Measurements from ENCODE around the gene ADGRG1. TPM values are rescaled to one million over a fixed set of nuclear protein-coding genes. Genes with fewer than 3 reads are reported as not detected.
"Not testable (repeated sequence)": the region's sequence is repeated elsewhere in the genome, so short reads cannot be mapped to it uniquely, and the experiment has no call there.

The ADGRG1 gene
- total RNA-seq, 1 donor from 2014 or later, result 97.7 TPM

DNA sequence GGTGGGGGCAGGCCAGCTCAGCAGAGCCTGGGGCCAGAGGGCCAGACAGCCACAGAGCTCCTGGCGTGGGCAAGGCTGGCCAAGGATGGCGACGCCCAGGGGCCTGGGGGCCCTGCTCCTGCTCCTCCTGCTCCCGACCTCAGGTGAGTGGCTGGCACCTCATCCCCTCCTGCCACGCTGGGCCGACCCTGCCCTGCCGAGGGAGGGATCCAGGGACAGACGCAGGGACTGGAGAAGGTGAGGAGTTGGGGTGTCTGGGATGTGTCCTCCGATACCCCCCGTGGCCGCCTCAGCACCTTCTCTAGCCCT is 39.8 kb downstream of the ADGRG1 start, which contains the start of gene ADGRG3:
Gene ADGRG3 (plus strand): TSS at position 44 of the 309 bp plus-strand sequence. CDS start 42 bp downstream, at position 86.
- DNase-seq (ENCODE audit: extremely low spot score in 2 of 2), result no peak
- H3K27me3 ChIP-seq, result no peaks in the 10 kb centered on the region
- H3K36me3 ChIP-seq, result no peaks in the 10 kb centered on the region
- TF ChIP-seq CTCF (IDR thresholded peaks at IDR 0.05), result no peak
- no peak for TF ChIP-seq POLR2AphosphoS5 (IDR thresholded peaks at IDR 0.05; ENCODE audit: insufficient read depth in 1 of 2, low read depth in 1 of 2)
- TF ChIP-seq POLR2A (IDR thresholded peaks at IDR 0.05), result no peak
- H3K9me3 ChIP-seq, result no peaks in the 10 kb centered on the region
- H3K27ac ChIP-seq, result no peak within 1 kb of the TSS
- no peaks in the 10 kb centered on the region for H3K4me1 ChIP-seq
- H3K4me3 ChIP-seq, result no peak within 1 kb of the TSS
- intact Hi-C loops (cut with DNase I), result no loop called here

DNA sequence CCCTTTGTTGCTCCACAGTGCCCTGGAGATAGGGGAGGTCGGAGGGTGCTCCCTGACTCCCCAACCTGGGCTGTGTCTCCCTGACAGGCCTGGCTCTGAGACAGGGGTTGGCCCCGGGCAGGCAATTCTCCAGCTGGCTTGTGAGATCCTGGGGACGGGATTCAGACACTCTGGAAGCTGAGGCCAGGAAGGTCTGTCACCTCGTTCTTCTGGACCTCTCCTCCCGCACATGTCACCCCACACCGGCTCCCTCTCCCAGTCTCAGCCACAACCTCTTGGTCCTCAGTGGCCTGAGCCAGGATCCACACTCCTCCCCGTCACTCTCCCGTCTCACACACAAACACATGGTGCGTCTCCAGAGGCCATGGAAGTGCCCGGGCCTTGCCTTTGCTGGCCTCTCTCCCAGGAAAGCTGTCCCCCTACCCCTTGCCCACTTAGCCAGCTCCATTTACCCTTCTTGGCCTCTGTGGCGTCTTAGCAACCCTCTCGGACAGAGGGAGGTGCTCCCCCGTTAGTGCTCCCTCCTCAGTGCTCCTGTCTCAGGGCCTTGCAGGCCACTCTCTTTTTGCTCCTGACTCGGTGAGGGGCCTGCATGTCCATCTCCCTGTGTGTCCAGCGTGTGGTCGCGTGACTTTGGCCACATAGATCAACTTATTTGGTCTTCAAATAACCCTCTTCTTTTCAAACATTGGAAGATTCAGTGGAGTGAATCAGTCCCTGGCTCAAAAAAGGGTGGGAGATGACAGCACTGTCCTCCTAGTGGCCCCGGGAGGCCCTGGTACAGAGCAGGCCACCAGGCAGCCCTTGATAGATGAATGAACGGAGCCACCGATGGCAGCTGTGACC is 40.4 kb downstream of the ADGRG1 start:
- Histone ChIP-seq H3K4me3 (no peak overlapping the region), H3K27ac (no peak overlapping the region), H3K9me3 (no peaks in the 10 kb centered on the region), H3K36me3 (no peaks in the 10 kb centered on the region), H3K27me3 (no peaks in the 10 kb centered on the region), H3K4me1 (no peaks in the 10 kb centered on the region)
- TF ChIP-seq POLR2A (IDR thresholded peaks at IDR 0.05), result no peak
- TF ChIP-seq CTCF (IDR thresholded peaks at IDR 0.05), result no peak
- TF ChIP-seq POLR2AphosphoS5 (IDR thresholded peaks at IDR 0.05; ENCODE audit: insufficient read depth in 1 of 2, low read depth in 1 of 2), result no peak
- intact Hi-C loops (cut with DNase I), result no loop called here
- DNase-seq (ENCODE audit: extremely low spot score in 2 of 2), result no peak

DNA sequence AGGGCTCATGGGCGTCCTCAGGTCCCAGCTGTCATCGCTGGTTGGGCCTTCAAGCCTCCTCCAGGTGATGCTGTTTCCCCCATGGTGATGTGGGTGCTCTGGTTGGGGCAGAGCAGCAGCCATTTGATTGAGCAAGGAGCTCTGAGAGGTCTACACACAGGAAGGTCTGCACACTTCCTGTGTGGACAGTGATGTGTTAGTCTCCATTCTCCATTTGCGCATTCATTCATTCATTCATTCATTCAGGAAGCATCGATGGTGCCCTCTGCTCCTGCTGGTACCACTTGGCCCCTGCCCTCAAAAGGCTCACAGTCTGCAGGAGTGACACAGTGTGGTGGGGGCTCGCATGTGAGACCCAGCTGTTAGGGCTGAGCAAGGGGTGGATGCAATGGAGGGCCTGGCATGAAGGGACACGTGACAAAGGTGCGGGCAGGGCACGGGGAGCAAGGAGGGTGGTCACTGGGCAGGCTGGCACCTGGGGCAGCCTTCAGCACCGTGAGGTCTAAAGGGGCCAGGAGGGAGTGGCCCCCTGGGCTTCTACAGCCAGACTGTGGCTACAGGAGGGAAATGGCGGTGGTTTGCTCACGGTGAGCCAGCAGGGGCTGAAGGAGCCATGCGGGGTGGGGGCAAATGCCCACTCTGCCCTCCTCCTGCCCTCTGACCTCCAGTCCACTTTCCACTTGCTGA is 41.2 kb downstream of the ADGRG1 start:
- H3K9me3 ChIP-seq, result no peaks in the 10 kb centered on the region
- H3K36me3 ChIP-seq, result no peaks in the 10 kb centered on the region
- no peak overlapping the region for H3K27ac ChIP-seq
- intact Hi-C loops (cut with DNase I), result no loop called here
- no peaks in the 10 kb centered on the region for H3K4me1 ChIP-seq
- no peak overlapping the region for H3K4me3 ChIP-seq
- DNase-seq (ENCODE audit: extremely low spot score in 2 of 2), result no peak
- TF ChIP-seq POLR2AphosphoS5 (IDR thresholded peaks at IDR 0.05; ENCODE audit: insufficient read depth in 1 of 2, low read depth in 1 of 2), result no peak
- no peak for TF ChIP-seq POLR2A (IDR thresholded peaks at IDR 0.05)
- TF ChIP-seq CTCF (IDR thresholded peaks at IDR 0.05), result no peak
- H3K27me3 ChIP-seq, result no peaks in the 10 kb centered on the region

DNA sequence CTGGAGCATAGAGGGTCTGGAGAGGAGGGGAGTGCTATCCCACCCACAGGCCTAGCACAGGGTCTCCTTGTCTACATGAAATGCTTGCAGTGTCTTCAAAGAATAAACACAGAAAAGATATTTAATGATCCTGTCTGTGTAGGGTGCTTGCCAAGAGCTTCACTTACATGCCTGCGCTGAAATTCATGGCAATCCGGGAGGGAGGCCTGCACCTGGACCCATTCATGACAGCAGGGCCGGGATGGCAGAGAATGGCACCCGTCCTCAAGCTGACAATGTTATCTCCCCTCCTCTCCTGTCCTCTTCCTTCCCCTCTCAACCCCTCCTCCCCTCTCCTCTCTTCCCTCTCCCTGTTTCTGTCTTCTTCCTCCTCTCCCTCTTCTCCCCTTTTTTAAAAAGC is 41.8 kb downstream of the ADGRG1 start:
- Histone ChIP-seq H3K4me1 (no peaks in the 10 kb centered on the region), H3K27ac (no peak overlapping the region), H3K36me3 (no peaks in the 10 kb centered on the region), H3K27me3 (no peaks in the 10 kb centered on the region), H3K4me3 (no peak overlapping the region), H3K9me3 (no peaks in the 10 kb centered on the region)
- no peak for DNase-seq (ENCODE audit: extremely low spot score in 2 of 2)
- intact Hi-C loops (cut with DNase I), result no loop called here
- TF ChIP-seq POLR2AphosphoS5 (IDR thresholded peaks at IDR 0.05; ENCODE audit: insufficient read depth in 1 of 2, low read depth in 1 of 2), result no peak
- no peak for TF ChIP-seq CTCF (IDR thresholded peaks at IDR 0.05)
- no peak for TF ChIP-seq POLR2A (IDR thresholded peaks at IDR 0.05)

DNA sequence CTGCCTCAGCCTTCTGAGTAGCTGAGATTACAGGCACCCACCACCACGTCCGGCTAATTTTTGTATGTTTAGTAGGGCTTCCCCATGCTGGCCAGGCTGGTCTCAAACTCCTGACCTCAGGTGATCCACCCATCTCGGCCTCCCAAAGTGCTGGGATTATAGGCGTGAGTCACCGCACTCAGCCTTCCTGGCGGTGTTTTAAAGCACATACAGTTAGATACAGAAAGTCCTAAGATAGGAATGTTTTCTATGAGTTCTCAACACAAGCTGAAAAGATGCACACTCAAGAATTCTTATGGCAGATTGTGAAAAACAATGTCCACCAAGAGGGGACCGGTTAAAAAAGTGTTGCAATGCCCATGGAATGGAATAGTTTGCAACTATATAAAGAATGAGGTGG is 43.0 kb downstream of the ADGRG1 start:
- H3K36me3 ChIP-seq; H3K9me3 ChIP-seq; H3K27ac ChIP-seq; intact Hi-C loops (cut with DNase I); H3K4me3 ChIP-seq; H3K27me3 ChIP-seq; DNase-seq (ENCODE audit: extremely low spot score in 2 of 2); H3K4me1 ChIP-seq: not testable (repeated sequence)
- TF ChIP-seq POLR2AphosphoS5 (IDR thresholded peaks at IDR 0.05; ENCODE audit: insufficient read depth in 1 of 2, low read depth in 1 of 2), result peak in 1 of 2 donors; percentile 17

Data from vagina (tissue), 2 donors.